ENCODE data around the gene KLHL29. TPM values are rescaled to one million over a fixed set of nuclear protein-coding genes. Genes with fewer than 3 reads are reported as not detected.

Gene KLHL29
- total and polyA plus RNA-seq, 2 experiments from 2014 or later = 1.5 to 6.5 TPM

DNA sequence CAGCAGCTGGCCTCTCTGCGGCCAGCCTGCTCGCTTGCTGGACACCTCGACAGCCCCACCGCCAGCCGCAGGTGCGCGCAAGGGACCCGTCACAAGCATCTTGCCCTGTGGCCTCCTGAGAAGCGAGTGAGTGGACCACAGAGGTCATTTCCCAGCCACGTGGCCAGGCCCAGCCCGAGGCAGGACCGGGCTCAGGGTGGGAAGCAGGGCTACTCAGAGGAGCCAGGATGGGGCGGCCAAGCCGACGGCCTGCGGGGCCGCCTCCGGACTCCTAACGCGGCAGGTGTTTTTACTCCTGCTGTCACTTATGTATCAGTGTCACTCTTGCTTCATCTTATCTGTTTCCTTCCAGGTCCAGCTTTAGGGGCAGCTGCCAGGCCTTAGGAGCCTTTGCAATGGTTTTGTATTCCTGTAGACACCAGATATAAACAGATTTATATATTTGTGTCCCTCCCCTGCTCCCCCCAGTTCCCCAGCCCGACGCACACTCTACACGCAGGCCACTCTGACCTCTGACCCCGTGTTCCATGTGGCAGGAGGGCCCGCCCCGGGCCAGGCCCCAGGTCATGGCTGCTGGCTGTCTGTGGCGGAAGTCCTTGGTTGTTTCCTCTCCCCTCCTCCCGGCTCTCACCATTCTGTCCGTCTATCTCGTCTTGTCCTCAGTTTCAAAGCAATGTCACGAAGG is 305.6 kb downstream of the KLHL29 start:
- H3K27ac Mint-ChIP-seq = no peak overlapping the region
- H3K36me3 ChIP-seq (ENCODE audit: insufficient read depth) = no peaks in the 10 kb centered on the region
- TF ChIP-seq, protein P1, sequence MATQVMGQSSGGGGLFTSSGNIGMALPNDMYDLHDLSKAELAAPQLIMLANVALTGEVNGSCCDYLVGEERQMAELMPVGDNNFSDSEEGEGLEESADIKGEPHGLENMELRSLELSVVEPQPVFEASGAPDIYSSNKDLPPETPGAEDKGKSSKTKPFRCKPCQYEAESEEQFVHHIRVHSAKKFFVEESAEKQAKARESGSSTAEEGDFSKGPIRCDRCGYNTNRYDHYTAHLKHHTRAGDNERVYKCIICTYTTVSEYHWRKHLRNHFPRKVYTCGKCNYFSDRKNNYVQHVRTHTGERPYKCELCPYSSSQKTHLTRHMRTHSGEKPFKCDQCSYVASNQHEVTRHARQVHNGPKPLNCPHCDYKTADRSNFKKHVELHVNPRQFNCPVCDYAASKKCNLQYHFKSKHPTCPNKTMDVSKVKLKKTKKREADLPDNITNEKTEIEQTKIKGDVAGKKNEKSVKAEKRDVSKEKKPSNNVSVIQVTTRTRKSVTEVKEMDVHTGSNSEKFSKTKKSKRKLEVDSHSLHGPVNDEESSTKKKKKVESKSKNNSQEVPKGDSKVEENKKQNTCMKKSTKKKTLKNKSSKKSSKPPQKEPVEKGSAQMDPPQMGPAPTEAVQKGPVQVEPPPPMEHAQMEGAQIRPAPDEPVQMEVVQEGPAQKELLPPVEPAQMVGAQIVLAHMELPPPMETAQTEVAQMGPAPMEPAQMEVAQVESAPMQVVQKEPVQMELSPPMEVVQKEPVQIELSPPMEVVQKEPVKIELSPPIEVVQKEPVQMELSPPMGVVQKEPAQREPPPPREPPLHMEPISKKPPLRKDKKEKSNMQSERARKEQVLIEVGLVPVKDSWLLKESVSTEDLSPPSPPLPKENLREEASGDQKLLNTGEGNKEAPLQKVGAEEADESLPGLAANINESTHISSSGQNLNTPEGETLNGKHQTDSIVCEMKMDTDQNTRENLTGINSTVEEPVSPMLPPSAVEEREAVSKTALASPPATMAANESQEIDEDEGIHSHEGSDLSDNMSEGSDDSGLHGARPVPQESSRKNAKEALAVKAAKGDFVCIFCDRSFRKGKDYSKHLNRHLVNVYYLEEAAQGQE (IDR thresholded peaks at IDR 0.05; ENCODE audit: unreplicated experiment) = no peak
- TF ChIP-seq ZNF331 (CRISPR knock-in tag; IDR thresholded peaks at IDR 0.05; ENCODE audit: low read depth) (no peak), STAT1 (IDR thresholded peaks at IDR 0.05; ENCODE audit: unreplicated experiment) (no peak), ZNF114 (CRISPR knock-in tag; IDR thresholded peaks at IDR 0.05) (no peak), POLR2AphosphoS5 (IDR thresholded peaks at IDR 0.05; ENCODE audit: low read depth) (no peak), EZH2 (IDR thresholded peaks at IDR 0.05; ENCODE audit: low read depth, unreplicated experiment) (no peak), NANOG (IDR thresholded peaks at IDR 0.05; ENCODE audit: borderline replicate concordance) (no peak), JUNB (IDR thresholded peaks at IDR 0.05; ENCODE audit: unreplicated experiment) (no peak)
- TF ChIP-seq, protein P2, sequence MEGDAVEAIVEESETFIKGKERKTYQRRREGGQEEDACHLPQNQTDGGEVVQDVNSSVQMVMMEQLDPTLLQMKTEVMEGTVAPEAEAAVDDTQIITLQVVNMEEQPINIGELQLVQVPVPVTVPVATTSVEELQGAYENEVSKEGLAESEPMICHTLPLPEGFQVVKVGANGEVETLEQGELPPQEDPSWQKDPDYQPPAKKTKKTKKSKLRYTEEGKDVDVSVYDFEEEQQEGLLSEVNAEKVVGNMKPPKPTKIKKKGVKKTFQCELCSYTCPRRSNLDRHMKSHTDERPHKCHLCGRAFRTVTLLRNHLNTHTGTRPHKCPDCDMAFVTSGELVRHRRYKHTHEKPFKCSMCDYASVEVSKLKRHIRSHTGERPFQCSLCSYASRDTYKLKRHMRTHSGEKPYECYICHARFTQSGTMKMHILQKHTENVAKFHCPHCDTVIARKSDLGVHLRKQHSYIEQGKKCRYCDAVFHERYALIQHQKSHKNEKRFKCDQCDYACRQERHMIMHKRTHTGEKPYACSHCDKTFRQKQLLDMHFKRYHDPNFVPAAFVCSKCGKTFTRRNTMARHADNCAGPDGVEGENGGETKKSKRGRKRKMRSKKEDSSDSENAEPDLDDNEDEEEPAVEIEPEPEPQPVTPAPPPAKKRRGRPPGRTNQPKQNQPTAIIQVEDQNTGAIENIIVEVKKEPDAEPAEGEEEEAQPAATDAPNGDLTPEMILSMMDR (conservative IDR thresholded peaks at IDR 0.05; ENCODE audit: low read depth in 2 of 2) = no peak
- TF ChIP-seq, protein P3, sequence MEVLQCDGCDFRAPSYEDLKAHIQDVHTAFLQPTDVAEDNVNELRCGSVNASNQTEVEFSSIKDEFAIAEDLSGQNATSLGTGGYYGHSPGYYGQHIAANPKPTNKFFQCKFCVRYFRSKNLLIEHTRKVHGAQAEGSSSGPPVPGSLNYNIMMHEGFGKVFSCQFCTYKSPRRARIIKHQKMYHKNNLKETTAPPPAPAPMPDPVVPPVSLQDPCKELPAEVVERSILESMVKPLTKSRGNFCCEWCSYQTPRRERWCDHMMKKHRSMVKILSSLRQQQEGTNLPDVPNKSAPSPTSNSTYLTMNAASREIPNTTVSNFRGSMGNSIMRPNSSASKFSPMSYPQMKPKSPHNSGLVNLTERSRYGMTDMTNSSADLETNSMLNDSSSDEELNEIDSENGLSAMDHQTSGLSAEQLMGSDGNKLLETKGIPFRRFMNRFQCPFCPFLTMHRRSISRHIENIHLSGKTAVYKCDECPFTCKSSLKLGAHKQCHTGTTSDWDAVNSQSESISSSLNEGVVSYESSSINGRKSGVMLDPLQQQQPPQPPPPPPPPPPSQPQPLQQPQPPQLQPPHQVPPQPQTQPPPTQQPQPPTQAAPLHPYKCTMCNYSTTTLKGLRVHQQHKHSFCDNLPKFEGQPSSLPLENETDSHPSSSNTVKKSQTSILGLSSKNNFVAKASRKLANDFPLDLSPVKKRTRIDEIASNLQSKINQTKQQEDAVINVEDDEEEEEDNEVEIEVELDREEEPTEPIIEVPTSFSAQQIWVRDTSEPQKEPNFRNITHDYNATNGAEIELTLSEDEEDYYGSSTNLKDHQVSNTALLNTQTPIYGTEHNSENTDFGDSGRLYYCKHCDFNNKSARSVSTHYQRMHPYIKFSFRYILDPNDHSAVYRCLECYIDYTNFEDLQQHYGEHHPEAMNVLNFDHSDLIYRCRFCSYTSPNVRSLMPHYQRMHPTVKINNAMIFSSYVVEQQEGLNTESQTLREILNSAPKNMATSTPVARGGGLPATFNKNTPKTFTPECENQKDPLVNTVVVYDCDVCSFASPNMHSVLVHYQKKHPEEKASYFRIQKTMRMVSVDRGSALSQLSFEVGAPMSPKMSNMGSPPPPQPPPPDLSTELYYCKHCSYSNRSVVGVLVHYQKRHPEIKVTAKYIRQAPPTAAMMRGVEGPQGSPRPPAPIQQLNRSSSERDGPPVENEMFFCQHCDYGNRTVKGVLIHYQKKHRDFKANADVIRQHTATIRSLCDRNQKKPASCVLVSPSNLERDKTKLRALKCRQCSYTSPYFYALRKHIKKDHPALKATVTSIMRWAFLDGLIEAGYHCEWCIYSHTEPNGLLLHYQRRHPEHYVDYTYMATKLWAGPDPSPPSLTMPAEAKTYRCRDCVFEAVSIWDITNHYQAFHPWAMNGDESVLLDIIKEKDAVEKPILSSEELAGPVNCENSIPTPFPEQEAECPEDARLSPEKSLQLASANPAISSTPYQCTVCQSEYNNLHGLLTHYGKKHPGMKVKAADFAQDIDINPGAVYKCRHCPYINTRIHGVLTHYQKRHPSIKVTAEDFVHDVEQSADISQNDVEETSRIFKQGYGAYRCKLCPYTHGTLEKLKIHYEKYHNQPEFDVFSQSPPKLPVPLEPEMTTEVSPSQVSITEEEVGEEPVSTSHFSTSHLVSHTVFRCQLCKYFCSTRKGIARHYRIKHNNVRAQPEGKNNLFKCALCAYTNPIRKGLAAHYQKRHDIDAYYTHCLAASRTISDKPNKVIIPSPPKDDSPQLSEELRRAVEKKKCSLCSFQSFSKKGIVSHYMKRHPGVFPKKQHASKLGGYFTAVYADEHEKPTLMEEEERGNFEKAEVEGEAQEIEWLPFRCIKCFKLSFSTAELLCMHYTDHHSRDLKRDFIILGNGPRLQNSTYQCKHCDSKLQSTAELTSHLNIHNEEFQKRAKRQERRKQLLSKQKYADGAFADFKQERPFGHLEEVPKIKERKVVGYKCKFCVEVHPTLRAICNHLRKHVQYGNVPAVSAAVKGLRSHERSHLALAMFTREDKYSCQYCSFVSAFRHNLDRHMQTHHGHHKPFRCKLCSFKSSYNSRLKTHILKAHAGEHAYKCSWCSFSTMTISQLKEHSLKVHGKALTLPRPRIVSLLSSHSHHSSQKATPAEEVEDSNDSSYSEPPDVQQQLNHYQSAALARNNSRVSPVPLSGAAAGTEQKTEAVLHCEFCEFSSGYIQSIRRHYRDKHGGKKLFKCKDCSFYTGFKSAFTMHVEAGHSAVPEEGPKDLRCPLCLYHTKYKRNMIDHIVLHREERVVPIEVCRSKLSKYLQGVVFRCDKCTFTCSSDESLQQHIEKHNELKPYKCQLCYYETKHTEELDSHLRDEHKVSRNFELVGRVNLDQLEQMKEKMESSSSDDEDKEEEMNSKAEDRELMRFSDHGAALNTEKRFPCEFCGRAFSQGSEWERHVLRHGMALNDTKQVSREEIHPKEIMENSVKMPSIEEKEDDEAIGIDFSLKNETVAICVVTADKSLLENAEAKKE (CRISPR knock-in tag; IDR thresholded peaks at IDR 0.05) = no peak

More for the DNA sequence above, 305.6 kb downstream of the KLHL29 start:
- H3K4me3 Mint-ChIP-seq = no peak overlapping the region
- Histone ChIP-seq H3F3A (replicated peaks; ENCODE audit: low read depth) (no peaks in the 10 kb centered on the region), H3K4me1 (ENCODE audit: insufficient read depth) (no peaks in the 10 kb centered on the region), H3K4me3 (no peak overlapping the region), H3K9me2 (ENCODE audit: insufficient read depth) (no peaks in the 10 kb centered on the region), H3K79me2 (replicated peaks; ENCODE audit: insufficient read depth) (no peaks in the 10 kb centered on the region), H3K27ac (ENCODE audit: low read depth) (no peak overlapping the region), H2AFZ (no peak overlapping the region), H4K20me1 (replicated peaks; ENCODE audit: insufficient read depth) (no peaks in the 10 kb centered on the region; the same call in 1 of the 2 replicates), H3K27me3 (ENCODE audit: insufficient read depth) (no peaks in the 10 kb centered on the region), H3K4me2 (no peak overlapping the region)
- H3K9me3 Mint-ChIP-seq = no peaks in the 10 kb centered on the region; the same call in 2 of the 3 replicates
- peaks cover 16% of the 10 kb centered on the region for H3K27me3 Mint-ChIP-seq (ENCODE audit: insufficient read depth, low read depth, poor library complexity)
- peaks cover 11% of the 10 kb centered on the region for H3K4me1 Mint-ChIP-seq
- DNase-seq (ENCODE audit: low spot score) (no peak), ATAC-seq (no peak)
- H3K36me3 Mint-ChIP-seq (ENCODE audit: low read depth) = peaks cover 6% of the 10 kb centered on the region; the same call in 1 of the 3 replicates
